AG09319 (cell line): ENCODE results near the gene ADGRL3.
"Not testable (repeated sequence)": the region's sequence is repeated elsewhere in the genome, so short reads cannot be mapped to it uniquely, and the experiment has no call there.

Experiments used
- DNase-seq: peaks from one replicate; pipeline ENCODE4 v3.0.0-alpha.2; 2010; ENCODE audit warnings: low read depth; ENCODE audit errors: extremely low read depth
- CTCF ChIP-seq: IDR thresholded peaks from 2 replicates; pipeline ENCODE4 v1.5.1; 2011; ENCODE audit warnings: low read depth, mild to moderate bottlenecking, inconsistent platforms, low read length, moderate library complexity

The ADGRL3 gene

GRCh38 chr4:61953386-61953785, 753.3 kb downstream of the ADGRL3 start:
- DNase-seq = no peak
- no peak for TF ChIP-seq CTCF

GRCh38 chr4:61958591-61958990, 758.5 kb downstream of the ADGRL3 start:
- no peak for DNase-seq
- no peak for TF ChIP-seq CTCF

GRCh38 chr4:61959087-61959486, 759.0 kb downstream of the ADGRL3 start:
- DNase-seq = no peak
- TF ChIP-seq CTCF = no peak

- no peak for TF ChIP-seq CTCF
- DNase-seq = no peak
These were observed 784.3 kb downstream of the ADGRL3 start for GRCh38 chr4:61984260-61984909.

- no peak for DNase-seq
- TF ChIP-seq CTCF = no peak
These were observed 785.3 kb downstream of the ADGRL3 start for GRCh38 chr4:61985426-61985825.

GRCh38 chr4:61986929-61987328, 786.8 kb downstream of the ADGRL3 start:
- DNase-seq = not testable (repeated sequence)

- no peak for TF ChIP-seq CTCF
- DNase-seq = no peak
These were observed 792.2 kb downstream of the ADGRL3 start for GRCh38 chr4:61992351-61992750.

GRCh38 chr4:61994036-61994435, 793.9 kb downstream of the ADGRL3 start:
- DNase-seq = no peak
- no peak for TF ChIP-seq CTCF
